ENCODE data around the gene FAM53A. TPM values are rescaled to one million over a fixed set of nuclear protein-coding genes. Genes with fewer than 3 reads are reported as not detected.

FAM53A gene
- total RNA-seq, 3 donors from 2014 or later (not counting 1 experiment from before 2014, with no cell fraction given): 1.9 to 2.9 (median 2.3) TPM

GRCh38 chr4:1622956-1623355 lies 61.2 kb downstream of the FAM53A start:
- ATAC-seq (no peak), DNase-seq (no peak)
- no peaks in the 10 kb centered on the region for H3K27me3 Mint-ChIP-seq (ENCODE audit: low read depth in 2 of 2)
- no peaks in the 10 kb centered on the region for H3K36me3 Mint-ChIP-seq
- H3K9me3 Mint-ChIP-seq: no peaks in the 10 kb centered on the region
- intact Hi-C loops (cut with micrococcal nuclease): no loop called here
- Histone ChIP-seq H3K27ac (ENCODE audit: low read length) (no peak overlapping the region), H3K4me1 (ENCODE audit: control insufficient read depth, insufficient read depth, low read length) (no peaks in the 10 kb centered on the region), H3K9me3 (ENCODE audit: control insufficient read depth, insufficient read depth, low read length) (no peaks in the 10 kb centered on the region), H3K36me3 (ENCODE audit: control insufficient read depth, insufficient read depth, low read length) (no peaks in the 10 kb centered on the region), H3K4me3 (ENCODE audit: low read length) (no peak overlapping the region), H3K27me3 (ENCODE audit: control insufficient read depth, insufficient read depth, low read length) (no peaks in the 10 kb centered on the region)
- H3K4me1 Mint-ChIP-seq: no peaks in the 10 kb centered on the region
- H3K4me3 Mint-ChIP-seq: no peak overlapping the region
- WGBS (ENCODE audit: insufficient coverage): 82% methylated on average over 17 of the region's 17 CpGs
- TF ChIP-seq CTCF (IDR thresholded peaks at IDR 0.05): no peak
- H3K27ac Mint-ChIP-seq: no peak overlapping the region

- Mint-ChIP-seq H3K4me3 (no peak overlapping the region), H3K36me3 (no peaks in the 10 kb centered on the region), H3K9me3 (peaks cover 0 to 5% of the 10 kb centered on the region in 2 donors), H3K4me1 (no peaks in the 10 kb centered on the region), H3K27ac (no peak overlapping the region), H3K27me3 (ENCODE audit: low read depth in 2 of 2) (no peaks in the 10 kb centered on the region)
- DNase-seq (no peak), ATAC-seq (no peak)
- H3K27ac ChIP-seq (ENCODE audit: low read length): no peak overlapping the region
- no peak overlapping the region for H3K4me3 ChIP-seq (ENCODE audit: low read length)
- intact Hi-C loops (cut with micrococcal nuclease): no loop called here
- no peaks in the 10 kb centered on the region for H3K36me3 ChIP-seq (ENCODE audit: control insufficient read depth, insufficient read depth, low read length)
- WGBS (ENCODE audit: insufficient coverage): 84% methylated on average over 11 of the region's 11 CpGs
- H3K4me1 ChIP-seq (ENCODE audit: control insufficient read depth, insufficient read depth, low read length): no peaks in the 10 kb centered on the region
- TF ChIP-seq CTCF (IDR thresholded peaks at IDR 0.05): no peak
- H3K27me3 ChIP-seq (ENCODE audit: control insufficient read depth, insufficient read depth, low read length): no peaks in the 10 kb centered on the region
- no peaks in the 10 kb centered on the region for H3K9me3 ChIP-seq (ENCODE audit: control insufficient read depth, insufficient read depth, low read length)
Observed at GRCh38 chr4:1622238-1622637, 61.9 kb downstream of the FAM53A start.

GRCh38 chr4:1621526-1621925 lies 62.6 kb downstream of the FAM53A start:
- no peaks in the 10 kb centered on the region for H3K36me3 Mint-ChIP-seq
- H3K27ac ChIP-seq (ENCODE audit: low read length): no peak overlapping the region
- H3K9me3 Mint-ChIP-seq: peaks cover 0 to 5% of the 10 kb centered on the region in 2 donors
- H3K27ac Mint-ChIP-seq: no peak overlapping the region
- H3K4me3 Mint-ChIP-seq: no peak overlapping the region
- no peaks in the 10 kb centered on the region for H3K27me3 ChIP-seq (ENCODE audit: control insufficient read depth, insufficient read depth, low read length)
- intact Hi-C loops (cut with micrococcal nuclease): no loop called here
- ATAC-seq (no peak), DNase-seq (no peak)
- no peaks in the 10 kb centered on the region for H3K36me3 ChIP-seq (ENCODE audit: control insufficient read depth, insufficient read depth, low read length)
- no peak overlapping the region for H3K4me3 ChIP-seq (ENCODE audit: low read length)
- H3K27me3 Mint-ChIP-seq (ENCODE audit: low read depth in 2 of 2): no peaks in the 10 kb centered on the region
- H3K4me1 ChIP-seq (ENCODE audit: control insufficient read depth, insufficient read depth, low read length): no peaks in the 10 kb centered on the region
- 87% methylated on average over 10 of the region's 10 CpGs for WGBS (ENCODE audit: insufficient coverage)
- no peak for TF ChIP-seq CTCF (IDR thresholded peaks at IDR 0.05)
- H3K4me1 Mint-ChIP-seq: no peaks in the 10 kb centered on the region
- H3K9me3 ChIP-seq (ENCODE audit: control insufficient read depth, insufficient read depth, low read length): no peaks in the 10 kb centered on the region

GRCh38 chr4:1619151-1619672 lies 64.9 kb downstream of the FAM53A start:
- no peak for DNase-seq
- TF ChIP-seq CTCF (IDR thresholded peaks at IDR 0.05): no peak
- H3K36me3 Mint-ChIP-seq: no peaks in the 10 kb centered on the region
- no peaks in the 10 kb centered on the region for H3K27me3 ChIP-seq (ENCODE audit: control insufficient read depth, insufficient read depth, low read length)
- H3K4me1 ChIP-seq (ENCODE audit: control insufficient read depth, insufficient read depth, low read length): no peaks in the 10 kb centered on the region
- no peak overlapping the region for H3K4me3 ChIP-seq (ENCODE audit: low read length)
- H3K27ac Mint-ChIP-seq: no peak overlapping the region
- no peak overlapping the region for H3K27ac ChIP-seq (ENCODE audit: low read length)
- H3K4me1 Mint-ChIP-seq: peaks cover 8 to 9% of the 10 kb centered on the region in 2 donors
- H3K9me3 ChIP-seq (ENCODE audit: control insufficient read depth, insufficient read depth, low read length): no peaks in the 10 kb centered on the region
- 90% methylated on average over 25 of the region's 25 CpGs for WGBS (ENCODE audit: insufficient coverage)
- peaks cover 0 to 5% of the 10 kb centered on the region in 2 donors for H3K9me3 Mint-ChIP-seq
- H3K4me3 Mint-ChIP-seq: no peak overlapping the region
- no peak for ATAC-seq
- no peaks in the 10 kb centered on the region for H3K36me3 ChIP-seq (ENCODE audit: control insufficient read depth, insufficient read depth, low read length)
- no peaks in the 10 kb centered on the region for H3K27me3 Mint-ChIP-seq (ENCODE audit: low read depth in 2 of 2)
- intact Hi-C loops (cut with micrococcal nuclease): no loop called here

All from natural killer cell (primary cell).